A549 (cell line): ENCODE measurements around the gene HMGA1. TPM values are rescaled to one million over a fixed set of nuclear protein-coding genes. Genes with fewer than 3 reads are reported as not detected.

Experiments used
- ATAC-seq, 2 experiments: fragments of 200-7000 bp in 1 of 2; fragments of >200 bp in 1 of 2; cut with Nextera tagmentation in 1 of 2; cut with Tn5 transposase in 1 of 2; 3 replicates each; pipeline versions ENCODE4 v1.8.0 to v1.9.1; 2018 to 2020; ENCODE audit warnings: mild to moderate bottlenecking in 1 of 2, moderate library complexity in 1 of 2
- CTCF ChIA-PET: fragments of 300-600 bp; sonication (Branson Sonifier 250); formaldehyde crosslinking; extraction: SDS; loops from one replicate; lab custom pipeline; 2021; ENCODE audit warnings: antibody characterized with exemption, inconsistent platforms; lab: Yijun Ruan, JAX
- POLR2A ChIA-PET: fragments of 350-600 bp; formaldehyde crosslinking; extraction: SDS; loops from one replicate; lab custom pipeline; 2021; ENCODE audit warnings: antibody characterized with exemption, inconsistent platforms; lab: Yijun Ruan, JAX
- DNase-seq, 2 experiments: peaks; one replicate each; pipeline versions ENCODE4 v3.0.0 to v3.0.0-alpha.2; 2011 to 2016; ENCODE audit warnings: low read depth in 1 of 2, low spot score in 1 of 2
- FAIRE-seq: peaks from 2 replicates; lab custom pipeline; 2011; peaks lifted over from hg19 to GRCh38; lab: Jason Lieb, UNC
- H3K27ac ChIP-seq, 2 experiments: fragments of >200 bp; sonication (Bioruptor Twin); formaldehyde crosslinking; 3 replicates each; pipeline ENCODE4 v1.5.1; 2016 to 2017
- H3K4me1 ChIP-seq: fragments of >200 bp; sonication (Bioruptor Twin); formaldehyde crosslinking; 3 replicates; pipeline ENCODE4 v1.6.1; 2016
- H3K4me2 ChIP-seq: fragments of >200 bp; sonication (Bioruptor Twin); formaldehyde crosslinking; 3 replicates; pipeline ENCODE4 v1.6.1; 2016
- H3K4me3 ChIP-seq: fragments of >200 bp; sonication (Bioruptor Twin); formaldehyde crosslinking; 3 replicates; pipeline ENCODE4 v1.5.1; 2016
- H3K9me3 ChIP-seq: fragments of >200 bp; sonication (Bioruptor Twin); formaldehyde crosslinking; 3 replicates; pipeline ENCODE4 v1.6.1; 2016
- BHLHE40 ChIP-seq: IDR thresholded peaks from 2 replicates; pipeline ENCODE4 v1.6.1; 2012; ENCODE audit warnings: low read depth, low read length, inconsistent platforms
- CBX2 ChIP-seq: fragments of 200-600 bp; sonication (generic); IDR thresholded peaks from 2 replicates; pipeline ENCODE4 v1.6.1; 2016; ENCODE audit warnings: low read depth, mild to moderate bottlenecking, borderline replicate concordance
- E2F6 ChIP-seq: IDR thresholded peaks from 2 replicates; pipeline ENCODE4 v1.6.1; 2012; ENCODE audit warnings: low read depth, borderline replicate concordance
- EHF ChIP-seq: fragments of 250-450 bp; sonication (Bioruptor Pico); IDR thresholded peaks from 2 replicates; pipeline ENCODE4 v1.5.0; 2020; ENCODE audit warnings: mild to moderate bottlenecking
- EHMT2 ChIP-seq: fragments of 200-600 bp; sonication (generic); IDR thresholded peaks from 2 replicates; pipeline ENCODE4 v1.6.1; 2016; ENCODE audit warnings: antibody characterized with exemption, low read depth, mild to moderate bottlenecking, moderate library complexity
- FOSB ChIP-seq: fragments of 250-450 bp; sonication (Bioruptor Pico); IDR thresholded peaks from 2 replicates; pipeline ENCODE4 v1.5.0; 2020; ENCODE audit warnings: mild to moderate bottlenecking, moderate library complexity
- FOXS1 ChIP-seq: fragments of 250-450 bp; sonication (Bioruptor Pico); IDR thresholded peaks from 2 replicates; pipeline ENCODE4 v1.5.0; 2020; ENCODE audit warnings: mild to moderate bottlenecking, moderate library complexity
- HDAC2 ChIP-seq: fragments of 200-600 bp; sonication (generic); IDR thresholded peaks from 2 replicates; pipeline ENCODE4 v1.6.1; 2016
- HMGXB4 ChIP-seq: fragments of 250-450 bp; sonication (Bioruptor Pico); IDR thresholded peaks from 2 replicates; pipeline ENCODE4 v1.5.0; 2021; ENCODE audit warnings: mild to moderate bottlenecking, moderate library complexity, borderline replicate concordance
- HOXA7 ChIP-seq: fragments of 250-450 bp; sonication (Bioruptor Pico); IDR thresholded peaks from 2 replicates; pipeline ENCODE4 v1.5.0; 2020; ENCODE audit warnings: mild to moderate bottlenecking, moderate library complexity
- HOXB5 ChIP-seq: fragments of 250-450 bp; sonication (Bioruptor Pico); IDR thresholded peaks from 2 replicates; pipeline ENCODE4 v1.5.0; 2020; ENCODE audit warnings: mild to moderate bottlenecking, moderate library complexity
- JUN ChIP-seq, 2 experiments: fragments of >200 bp; sonication (Bioruptor Twin); formaldehyde crosslinking; IDR thresholded peaks; 2 replicates in 1 of 2; 3 replicates in 1 of 2; pipeline ENCODE4 v1.6.1; 2016 to 2017
- MAZ ChIP-seq: fragments of 150-350 bp; IDR thresholded peaks from 2 replicates; pipeline ENCODE4 v1.6.1; 2014; ENCODE audit warnings: antibody characterized with exemption, low read depth, low read length, borderline replicate concordance
- NR3C1 ChIP-seq: fragments of >200 bp; sonication (Bioruptor Twin); formaldehyde crosslinking; IDR thresholded peaks from 3 replicates; pipeline ENCODE4 v1.6.1; 2017
- PHF8 ChIP-seq: fragments of 200-600 bp; sonication (generic); IDR thresholded peaks from 2 replicates; pipeline ENCODE4 v1.6.1; 2016; ENCODE audit warnings: low read depth, mild to moderate bottlenecking, antibody characterized with exemption, moderate library complexity, borderline replicate concordance
- POLR2A ChIP-seq: IDR thresholded peaks from 2 replicates; pipeline ENCODE4 v1.6.1; 2012; ENCODE audit warnings: mild to moderate bottlenecking, low read length
- POLR2AphosphoS2 ChIP-seq: conservative IDR thresholded peaks from 2 replicates; pipeline ENCODE4 v1.6.1; 2012; ENCODE audit warnings: low read length, improper control_type of control experiment, inconsistent platforms
- RAD21 ChIP-seq, 2 experiments: fragments of >200 bp in 1 of 2; sonication (Bioruptor Twin) in 1 of 2; formaldehyde crosslinking in 1 of 2; IDR thresholded peaks in 1 of 2; conservative IDR thresholded peaks in 1 of 2; 2 replicates in 1 of 2; 3 replicates in 1 of 2; pipeline ENCODE4 v1.6.1; 2012 to 2018; ENCODE audit warnings: inconsistent platforms in 1 of 2
- REST ChIP-seq: fragments of 200-600 bp; sonication (generic); IDR thresholded peaks from 2 replicates; pipeline ENCODE4 v1.6.1; 2016; ENCODE audit warnings: antibody characterized with exemption, mild to moderate bottlenecking, moderate library complexity
- RNF2 ChIP-seq: fragments of 200-600 bp; sonication (generic); IDR thresholded peaks from 2 replicates; pipeline ENCODE4 v1.6.1; 2016; ENCODE audit warnings: low read depth, mild to moderate bottlenecking, antibody characterized with exemption, moderate library complexity, borderline replicate concordance
- SREBF2 ChIP-seq: fragments of 450-650 bp; IDR thresholded peaks from 2 replicates; pipeline ENCODE4 v1.6.1; 2014; ENCODE audit warnings: mild to moderate bottlenecking, moderate library complexity
- ZC3H11A ChIP-seq: fragments of 450-650 bp; IDR thresholded peaks from 2 replicates; pipeline ENCODE4 v1.6.1; 2014; ENCODE audit warnings: antibody characterized with exemption, mild to moderate bottlenecking
- WGBS: methylation state at CpG from one replicate; pipeline ENCODE4 v1.1.6; 2017; ENCODE audit errors: missing lambda C conversion rate; 5-methylcytosine and 5-hydroxymethylcytosine counted together
- polyA plus RNA-seq, 4 experiments: library from polyadenylated mRNA; depleted of rRNA in 3 of 4; stranded (reverse); fragments of >200 nt; fragmentation: RNase III in 1 of 4; extraction: RNeasy Plus Mini Kit Qiagen cat#74134 plus additional on column Dnase treatment in 1 of 4; gene quantifications; 2 replicates in 3 of 4; 3 replicates in 1 of 4; pipeline ENCODE4 v1.2.3, GENCODE V29; 2011 to 2017

HMGA1 gene
- polyA plus RNA-seq, 2 of the 4 experiments (the other 2 are of a cell fraction) = 127 to 249 TPM

GRCh38 chr6:34284563-34285447, 48.1 kb downstream of the HMGA1 start (continued):
- TF ChIP-seq REST = no peak
- no peak for TF ChIP-seq FOXS1 (CRISPR knock-in tag)
- no peak for TF ChIP-seq MAZ
- TF ChIP-seq NR3C1 = no peak
- no peak for TF ChIP-seq FOSB (CRISPR knock-in tag)
- TF ChIP-seq EHF (CRISPR knock-in tag) = no peak
- no peak for TF ChIP-seq HDAC2

GRCh38 chr6:34285448-34286164, 48.9 kb downstream of the HMGA1 start:
- Histone ChIP-seq H3K4me2 (no peak overlapping the region), H3K4me3 (no peak overlapping the region)
- CTCF ChIA-PET = no interaction called here
- TF ChIP-seq BHLHE40 (no peak), HMGXB4 (no peak), HOXA7 (no peak), ZC3H11A (no peak), FOXS1 (CRISPR knock-in tag) (no peak), CBX2 (no peak), PHF8 (no peak), HDAC2 (no peak), JUN (IDR thresholded peaks at IDR 0.05) (no peak), SREBF2 (no peak), POLR2AphosphoS2 (no peak), RNF2 (no peak), E2F6 (no peak), RAD21 (conservative IDR thresholded peaks at IDR 0.05 in 1 of 2, IDR thresholded peaks at IDR 0.05 in 1 of 2) (no peak), HOXB5 (CRISPR knock-in tag) (no peak), REST (no peak), POLR2A (no peak), EHMT2 (no peak), EHF (CRISPR knock-in tag) (no peak)
- TF ChIP-seq, all 56 proteins: peak for 0
- WGBS = 95% methylated on average over 4 of the region's 4 CpGs
- POLR2A ChIA-PET = no interaction called here
- FAIRE-seq = no peak
- Histone ChIP-seq H3K27ac (no peak overlapping the region), H3K9me3 (no peaks in the 10 kb centered on the region), H3K4me1 (no peaks in the 10 kb centered on the region)
- no peak for ATAC-seq
- no peak for DNase-seq
